Measurements from ENCODE around the gene ALPK1.

DNA sequence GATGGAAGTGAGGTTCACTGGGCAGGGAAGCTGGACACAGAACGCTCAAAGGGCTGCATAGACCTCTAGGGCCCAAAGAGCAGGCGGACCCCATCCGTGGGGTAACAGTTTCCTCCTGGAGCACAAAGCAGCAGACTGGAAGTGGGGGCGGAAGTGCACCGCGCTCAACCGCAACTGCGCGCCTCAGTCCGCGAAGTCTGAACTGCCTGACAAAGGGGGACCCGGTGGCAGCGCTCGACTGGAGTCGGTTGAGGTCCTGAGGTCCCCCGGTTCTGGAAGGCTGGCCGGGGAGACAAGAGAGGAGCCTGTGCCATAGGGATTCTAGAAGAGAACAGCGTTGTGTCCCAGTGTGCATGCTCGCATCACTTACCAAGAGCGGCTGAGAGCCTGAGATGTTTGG lies 58.5 kb downstream of the ALPK1 start:
- TF ChIP-seq POLR2AphosphoS5 (IDR thresholded peaks at IDR 0.05; ENCODE audit: low read depth, low read length) (no peak), EZH2 (IDR thresholded peaks at IDR 0.05; ENCODE audit: low read depth, low read length, severe bottlenecking) (no peak), ASH2L (IDR thresholded peaks at IDR 0.05; ENCODE audit: low read length) (no peak), MAFK (IDR thresholded peaks at IDR 0.05; ENCODE audit: low read depth, low read length) (no peak), SIN3A (conservative IDR thresholded peaks at IDR 0.05 in 1 of 2, IDR thresholded peaks at IDR 0.05 in 1 of 2; ENCODE audit: low read depth in 1 of 2, low read length in 2 of 2) (no peak), KDM1A (IDR thresholded peaks at IDR 0.05; ENCODE audit: borderline replicate concordance, low read length) (no peak), EP300 (IDR thresholded peaks at IDR 0.05; ENCODE audit: borderline replicate concordance in 1 of 2, low read depth in 2 of 2, low read length in 2 of 2) (no peak), POLR2A (IDR thresholded peaks at IDR 0.05; ENCODE audit: control extremely low read depth in 1 of 2, low read depth in 2 of 2, low read length in 2 of 2) (no peak), CBX5 (IDR thresholded peaks at IDR 0.05; ENCODE audit: low read depth, low read length) (no peak), ZNF274 (IDR thresholded peaks at IDR 0.05; ENCODE audit: borderline replicate concordance, extremely low read depth, low read length) (no peak)
- TF ChIP-seq, protein P1, sequence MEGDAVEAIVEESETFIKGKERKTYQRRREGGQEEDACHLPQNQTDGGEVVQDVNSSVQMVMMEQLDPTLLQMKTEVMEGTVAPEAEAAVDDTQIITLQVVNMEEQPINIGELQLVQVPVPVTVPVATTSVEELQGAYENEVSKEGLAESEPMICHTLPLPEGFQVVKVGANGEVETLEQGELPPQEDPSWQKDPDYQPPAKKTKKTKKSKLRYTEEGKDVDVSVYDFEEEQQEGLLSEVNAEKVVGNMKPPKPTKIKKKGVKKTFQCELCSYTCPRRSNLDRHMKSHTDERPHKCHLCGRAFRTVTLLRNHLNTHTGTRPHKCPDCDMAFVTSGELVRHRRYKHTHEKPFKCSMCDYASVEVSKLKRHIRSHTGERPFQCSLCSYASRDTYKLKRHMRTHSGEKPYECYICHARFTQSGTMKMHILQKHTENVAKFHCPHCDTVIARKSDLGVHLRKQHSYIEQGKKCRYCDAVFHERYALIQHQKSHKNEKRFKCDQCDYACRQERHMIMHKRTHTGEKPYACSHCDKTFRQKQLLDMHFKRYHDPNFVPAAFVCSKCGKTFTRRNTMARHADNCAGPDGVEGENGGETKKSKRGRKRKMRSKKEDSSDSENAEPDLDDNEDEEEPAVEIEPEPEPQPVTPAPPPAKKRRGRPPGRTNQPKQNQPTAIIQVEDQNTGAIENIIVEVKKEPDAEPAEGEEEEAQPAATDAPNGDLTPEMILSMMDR (IDR thresholded peaks at IDR 0.05; ENCODE audit: control extremely low read depth in 1 of 3, insufficient read depth in 1 of 3, low read depth in 1 of 3, low read length in 3 of 3) = no peak
- TF ChIP-seq, protein P2, sequence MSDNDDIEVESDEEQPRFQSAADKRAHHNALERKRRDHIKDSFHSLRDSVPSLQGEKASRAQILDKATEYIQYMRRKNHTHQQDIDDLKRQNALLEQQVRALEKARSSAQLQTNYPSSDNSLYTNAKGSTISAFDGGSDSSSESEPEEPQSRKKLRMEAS (IDR thresholded peaks at IDR 0.05) = no peak
